Endothelial cell of umbilical vein (primary cell): ENCODE data around the gene ANKMY1. TPM values are rescaled to one million over a fixed set of nuclear protein-coding genes. Genes with fewer than 3 reads are reported as not detected.

Experiments
- BruUV-seq: library from RNA; stranded (reverse); fragments of 400-500 nt; replicated peaks from 2 replicates; lab custom pipeline; 2021; lab: Mats Ljungman, UMichigan
- CTCF ChIA-PET: fragments of 300-600, 350-600 bp; sonication (Branson Sonifier 250); formaldehyde crosslinking; loops from one replicate; lab custom pipeline; 2021; ENCODE audit warnings: antibody characterized with exemption, inconsistent platforms; lab: Charles Lee
- POLR2A ChIA-PET: fragments of 300-600, 350-600 bp; sonication (Branson Sonifier 250); formaldehyde crosslinking; loops from one replicate; lab custom pipeline; 2021; ENCODE audit warnings: antibody characterized with exemption, inconsistent platforms; lab: Charles Lee
- DNase-seq: peaks from one replicate; pipeline ENCODE4 v3.0.0-alpha.2; 2011; ENCODE audit warnings: low read depth, low spot score
- FAIRE-seq: peaks from 2 replicates; lab custom pipeline; 2011; peaks lifted over from hg19 to GRCh38; lab: Jason Lieb, UNC
- H2AFZ ChIP-seq: 2 replicates; pipeline ENCODE4 v1.6.0; 2012; ENCODE audit warnings: low read depth, low read length, control low read depth, inconsistent platforms
- H3K27ac ChIP-seq: 2 replicates; pipeline ENCODE4 v1.5.1; 2011; ENCODE audit warnings: low read depth, mild to moderate bottlenecking, control low read depth, low read length, moderate library complexity; ENCODE audit not compliant: insufficient read depth
- H3K27me3 ChIP-seq, 2 experiments: 2 replicates each; pipeline versions ENCODE4 v1.6.0 to v1.6.1; 2011; ENCODE audit warnings: low read length in 2 of 2, mixed read lengths in 1 of 2; ENCODE audit not compliant: control insufficient read depth in 2 of 2, insufficient read depth in 2 of 2
- H3K36me3 ChIP-seq, 2 experiments: 2 replicates in 1 of 2; 3 replicates in 1 of 2; pipeline ENCODE4 v1.5.1; 2011; ENCODE audit warnings: low read length in 2 of 2, mild to moderate bottlenecking in 1 of 2, moderate library complexity in 1 of 2; ENCODE audit not compliant: control insufficient read depth in 2 of 2, insufficient read depth in 2 of 2; ENCODE audit errors: extremely low read depth in 1 of 2
- H3K4me1 ChIP-seq: 3 replicates; pipeline ENCODE4 v1.5.1; 2011; ENCODE audit warnings: mild to moderate bottlenecking, low read length; ENCODE audit not compliant: control insufficient read depth, insufficient read depth; ENCODE audit errors: extremely low read depth
- H3K4me2 ChIP-seq: 2 replicates; pipeline ENCODE4 v1.6.1; 2011; ENCODE audit warnings: low read length, control low read depth, mixed read lengths; ENCODE audit not compliant: insufficient read depth
- H3K4me3 ChIP-seq, 3 experiments: fragments of 200-600 bp in 1 of 3; sonication (generic), shearing (Covaris generic) in 1 of 3; replicated peaks in 1 of 3; 2 replicates each; pipeline ENCODE4 v1.5.1; 2011 to 2016; ENCODE audit warnings: control low read depth in 3 of 3, low read length in 3 of 3, mild to moderate bottlenecking in 2 of 3, inconsistent platforms in 1 of 3, low read depth in 1 of 3, moderate library complexity in 1 of 3; ENCODE audit not compliant: insufficient read depth in 1 of 3
- H3K79me2 ChIP-seq: 2 replicates; pipeline ENCODE4 v1.6.0; 2012; ENCODE audit warnings: low read length, inconsistent platforms; ENCODE audit not compliant: control insufficient read depth, insufficient read depth
- H3K9ac ChIP-seq: replicated peaks from 2 replicates; pipeline ENCODE3; 2011; ENCODE audit warnings: low read length, control low read depth; ENCODE audit not compliant: insufficient read depth; ENCODE audit errors: extremely low read depth
- H3K9me1 ChIP-seq: replicated peaks from 3 replicates; pipeline ENCODE4 v1.6.0; 2011; ENCODE audit warnings: mild to moderate bottlenecking, low read length; ENCODE audit not compliant: control insufficient read depth, insufficient read depth; ENCODE audit errors: extremely low read depth
- H3K9me3 ChIP-seq: replicated peaks from 2 replicates; pipeline ENCODE4 v1.5.1; 2012; ENCODE audit warnings: low read length, inconsistent platforms; ENCODE audit not compliant: control insufficient read depth, insufficient read depth
- H4K20me1 ChIP-seq: replicated peaks from 2 replicates; pipeline ENCODE3; 2011; ENCODE audit warnings: mild to moderate bottlenecking, low read length; ENCODE audit not compliant: control insufficient read depth, insufficient read depth; ENCODE audit errors: extremely low read depth
- CTCF ChIP-seq, 2 donors: IDR thresholded peaks; 1 replicate in 1 of 2; 2 replicates in 1 of 2; pipeline ENCODE4 v1.5.1; 2011; ENCODE audit warnings: low read length in 2 of 2, mild to moderate bottlenecking in 2 of 2, moderate library complexity in 2 of 2, control low read depth in 1 of 2, inconsistent platforms in 1 of 2, low read depth in 1 of 2; ENCODE audit not compliant: insufficient read depth in 1 of 2; ENCODE audit errors: extremely low read depth in 1 of 2
- EZH2 ChIP-seq: IDR thresholded peaks from 2 replicates; pipeline ENCODE4 v1.6.1; 2012; ENCODE audit warnings: borderline replicate concordance, low read depth, mild to moderate bottlenecking, moderate library complexity, low read length, inconsistent platforms; ENCODE audit not compliant: severe bottlenecking
- FOS ChIP-seq: IDR thresholded peaks from 2 replicates; pipeline ENCODE4 v1.6.1; 2011; ENCODE audit warnings: mild to moderate bottlenecking, low read length, moderate library complexity, borderline replicate concordance; ENCODE audit not compliant: insufficient read depth
- JUN ChIP-seq: IDR thresholded peaks from 2 replicates; pipeline ENCODE4 v1.6.1; 2011; ENCODE audit warnings: borderline replicate concordance, low read depth; ENCODE audit not compliant: insufficient read length, insufficient read depth
- MAX ChIP-seq: IDR thresholded peaks from 2 replicates; pipeline ENCODE4 v1.6.1; 2011; ENCODE audit not compliant: insufficient read depth, insufficient read length
- POLR2A ChIP-seq: IDR thresholded peaks from 2 replicates; pipeline ENCODE4 v1.6.1; 2012; ENCODE audit warnings: low read depth, mild to moderate bottlenecking, control low read depth, low read length
- dilution Hi-C: fragments of 300-500 bp; cut with MboI; formaldehyde crosslinking; loops from one replicate; pipeline ENCODE4 v1.15.0; 2019; ENCODE audit warnings: low sequenced_read_pairs; ENCODE audit not compliant: extremely low pct_ligation_motif_present
- intact Hi-C: fragments of 100-400 bp; cut with micrococcal nuclease; formaldehyde crosslinking; loops from one replicate; pipeline ENCODE4 v1.10.0; 2022
- polyA plus RNA-seq, 4 experiments: library from polyadenylated mRNA; depleted of rRNA in 3 of 4; stranded (reverse) in 3 of 4; unstranded in 1 of 4; fragments of >200 nt; gene quantifications; 2 replicates each; pipeline versions ENCODE4 v1.2.1 to v1.2.3, GENCODE V29; 2011 to 2012; ENCODE audit warnings: missing spikeins in 1 of 4
- total RNA-seq: library from RNA; stranded (reverse); gene quantifications from 2 replicates; pipeline ENCODE4 v1.2.3, GENCODE V29; 2021

ANKMY1 gene
- total and polyA plus RNA-seq, 2 donors (not counting 3 experiments of a cell fraction or from before 2014, with no cell fraction given): 9.0 to 16.0 TPM

- CTCF ChIA-PET: no interaction called here
- dilution Hi-C loops: no loop called here
Observed at GRCh38 chr2:240469740-240470139, 88.0 kb downstream of the ANKMY1 start.

More at GRCh38 chr2:240469740-240470139, 88.0 kb downstream of the ANKMY1 start:
- TF ChIP-seq JUN: no peak
- no peak for TF ChIP-seq EZH2
- peak; percentile 24 for TF ChIP-seq MAX
- TF ChIP-seq POLR2A: no peak
- no peak for TF ChIP-seq FOS
- no peak for TF ChIP-seq CTCF (IDR thresholded peaks at IDR 0.05; ENCODE audit: extremely low read depth in 1 of 2, insufficient read depth in 1 of 2, low read depth in 1 of 2, low read length in 2 of 2)
- H3K36me3 ChIP-seq: no peaks in the 10 kb centered on the region
- H3K4me3 ChIP-seq: no peak overlapping the region
- no peaks in the 10 kb centered on the region for H4K20me1 ChIP-seq
- no peak overlapping the region for H3K4me2 ChIP-seq
- FAIRE-seq: no peak
- no TSS peak for BruUV-seq
- no peak overlapping the region for H3K27ac ChIP-seq
- no peak overlapping the region for H3K9ac ChIP-seq
- H3K79me2 ChIP-seq: no peaks in the 10 kb centered on the region
- intact Hi-C loops: no loop called here
- no peak overlapping the region for H2AFZ ChIP-seq
- POLR2A ChIA-PET: no interaction called here
- DNase-seq: no peak
- H3K9me1 ChIP-seq: no peaks in the 10 kb centered on the region
- no peaks in the 10 kb centered on the region for H3K9me3 ChIP-seq
- H3K27me3 ChIP-seq: no peaks in the 10 kb centered on the region
- H3K4me1 ChIP-seq: no peaks in the 10 kb centered on the region
